HG03045 (cell line): Measurements from ENCODE around the gene CCDC167.

Source experiments
- ATAC-seq: cut with Tn5 transposase; IDR thresholded peaks from one replicate; pipeline ENCODE4 v1.9.1; 2021; ENCODE audit warnings: mild to moderate bottlenecking, moderate library complexity; ENCODE audit not compliant: unreplicated experiment

CCDC167 gene

DNA sequence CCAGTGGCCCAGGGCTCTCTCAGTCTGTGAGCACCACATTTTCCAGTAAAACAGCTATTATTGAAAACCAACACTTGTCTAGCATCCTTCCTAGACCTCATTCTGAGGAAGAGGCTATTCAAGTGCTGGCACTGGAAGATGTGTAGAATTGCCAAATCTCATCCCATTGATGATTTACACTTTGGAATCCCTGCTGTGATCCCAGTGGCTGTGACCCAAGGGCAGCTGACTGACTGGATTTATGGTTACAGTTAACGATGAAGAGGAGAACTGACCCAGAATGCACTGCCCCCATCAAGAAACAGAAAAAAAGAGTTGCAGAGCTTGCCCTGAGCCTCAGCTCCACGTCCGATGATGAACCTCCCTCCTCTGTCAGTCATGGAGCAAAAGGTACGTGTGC lies 64.3 kb downstream of the CCDC167 start:
- no peak for ATAC-seq

DNA sequence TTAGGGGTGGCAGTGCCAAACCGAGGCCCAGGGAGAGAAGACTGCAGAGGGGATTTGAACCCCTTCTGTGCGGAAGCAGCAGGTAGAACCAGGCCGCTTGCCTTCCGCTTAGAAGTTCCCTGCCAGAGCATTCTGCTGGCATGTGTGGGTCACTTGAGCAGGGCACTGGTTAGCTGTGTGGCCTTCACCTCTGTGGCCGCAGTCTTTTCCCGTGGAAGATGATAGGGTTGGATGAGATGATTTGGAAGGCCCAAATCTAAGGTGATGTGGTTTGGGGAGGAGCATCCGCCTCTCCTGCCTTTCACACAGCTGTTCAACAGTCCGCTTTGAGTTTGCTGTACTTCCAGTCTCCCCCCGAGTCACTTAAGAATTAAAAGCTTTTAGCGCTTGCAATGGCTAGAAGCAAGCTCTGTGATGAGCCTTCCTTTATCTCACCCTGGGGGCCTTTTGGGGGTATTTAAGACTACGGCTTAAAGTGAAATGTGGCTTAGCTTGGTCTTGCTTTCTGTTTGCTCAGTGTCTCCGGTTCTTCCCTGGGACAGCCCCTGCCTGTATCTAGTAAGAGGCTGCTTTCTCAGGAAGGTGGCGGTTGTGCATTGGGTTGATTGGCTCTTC lies 65.9 kb downstream of the CCDC167 start:
- peak; percentile 31 for ATAC-seq
